Middle frontal gyrus (tissue), 1 donor: ENCODE data around the gene XIRP2.
"Not testable (repeated sequence)": the region's sequence is repeated elsewhere in the genome, so short reads cannot be mapped to it uniquely, and the experiment has no call there.

ENCODE experiments used
- DNase-seq: peaks from one replicate; pipeline ENCODE4 v3.0.0-alpha.2; 2015; ENCODE audit warnings: low spot score; ENCODE audit errors: extremely low spot score

XIRP2 gene

DNA sequence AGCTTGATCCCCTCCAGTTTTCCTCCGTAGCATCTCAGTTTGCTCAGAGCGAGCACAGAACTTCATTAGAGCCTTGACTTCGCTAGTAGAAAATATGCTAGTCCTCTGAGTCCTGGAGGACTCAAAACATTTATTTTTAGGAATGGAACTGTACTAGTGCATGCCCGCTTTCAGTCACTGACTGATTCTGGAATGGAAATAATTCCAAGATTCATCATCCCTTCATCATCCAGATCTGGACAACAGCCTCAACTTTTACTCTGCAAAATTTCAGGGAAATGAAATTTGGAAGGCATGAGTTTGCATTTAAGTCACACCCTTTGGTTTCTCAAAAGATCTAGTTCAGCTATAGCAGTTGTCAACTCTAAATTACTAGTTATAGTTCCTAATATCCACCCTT lies 304.6 kb downstream of the XIRP2 start:
- DNase-seq, result no peak

DNA sequence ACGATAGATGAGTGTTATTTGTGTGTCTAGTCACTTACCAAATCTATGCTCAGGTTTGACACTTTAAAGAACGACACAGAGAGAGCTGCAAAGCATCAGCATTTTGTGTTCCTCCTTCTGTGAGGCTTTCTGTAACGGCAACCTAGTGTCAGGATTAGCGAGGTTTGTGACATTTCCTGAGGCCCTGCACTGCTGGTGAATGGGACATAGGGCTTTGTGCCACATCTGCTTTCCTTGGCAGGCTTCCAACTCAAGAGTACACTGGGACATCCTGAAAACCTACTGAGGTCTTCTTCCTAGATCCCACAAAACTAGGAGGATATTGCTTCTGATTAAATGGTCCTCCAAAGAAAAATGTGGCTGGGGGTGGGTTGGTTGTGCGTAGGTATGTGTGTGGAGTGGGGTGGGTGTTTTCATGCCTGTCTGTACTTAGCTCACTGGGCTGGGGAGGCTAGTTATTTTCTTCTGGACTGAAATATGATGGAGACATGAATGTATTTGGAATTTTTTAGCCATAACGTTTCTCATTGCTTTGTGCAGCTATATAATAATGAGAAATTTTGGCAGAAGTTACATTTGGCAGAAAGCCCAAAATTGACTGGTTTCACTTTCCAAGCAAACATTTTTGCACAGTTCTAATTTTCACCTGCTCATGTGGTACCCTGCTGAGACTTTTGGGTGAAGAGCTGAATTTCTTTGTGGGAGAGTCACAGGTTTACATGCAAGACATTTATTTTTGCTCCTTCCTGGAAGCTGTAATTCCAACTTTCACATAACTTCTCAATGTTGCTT lies 308.4 kb downstream of the XIRP2 start:
- DNase-seq, result no peak

DNA sequence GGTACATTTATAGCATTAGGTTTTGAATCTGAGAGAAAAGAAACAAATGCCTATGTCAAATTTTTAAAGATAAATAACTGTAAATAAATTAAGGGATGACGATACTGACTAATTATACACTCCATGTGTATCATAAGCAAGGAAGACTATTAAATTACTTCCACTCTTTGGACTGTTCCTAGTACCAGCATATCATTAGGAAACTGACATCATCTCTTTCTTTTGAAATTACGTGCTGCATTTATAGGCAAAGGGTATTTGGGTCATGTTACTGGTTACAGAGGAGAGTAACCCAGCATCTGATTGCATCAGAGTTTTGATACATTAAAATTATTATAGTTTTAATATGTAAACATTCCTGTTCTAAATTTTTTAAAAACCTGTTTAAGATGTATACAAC lies 309.7 kb downstream of the XIRP2 start:
- no peak for DNase-seq

DNA sequence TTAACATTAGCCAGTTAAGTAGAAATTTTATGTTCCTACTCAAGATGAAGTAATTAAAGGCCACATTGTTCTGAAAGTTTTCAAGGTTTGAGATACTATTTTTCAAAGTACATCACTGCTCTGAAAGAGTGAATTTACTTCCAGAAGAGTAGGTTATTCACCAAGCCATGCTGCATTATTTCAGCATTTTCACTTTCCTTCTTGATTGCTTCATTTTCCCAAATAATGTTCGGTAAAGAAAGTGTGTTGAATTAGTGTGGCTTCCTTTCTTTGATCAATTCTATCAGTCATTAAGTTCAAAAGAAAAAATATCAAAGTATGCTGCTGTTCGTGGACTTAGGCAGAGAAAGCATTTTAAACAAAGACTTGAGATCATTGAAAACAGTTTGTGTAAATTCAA lies 310.3 kb downstream of the XIRP2 start:
- DNase-seq, result no peak

DNA sequence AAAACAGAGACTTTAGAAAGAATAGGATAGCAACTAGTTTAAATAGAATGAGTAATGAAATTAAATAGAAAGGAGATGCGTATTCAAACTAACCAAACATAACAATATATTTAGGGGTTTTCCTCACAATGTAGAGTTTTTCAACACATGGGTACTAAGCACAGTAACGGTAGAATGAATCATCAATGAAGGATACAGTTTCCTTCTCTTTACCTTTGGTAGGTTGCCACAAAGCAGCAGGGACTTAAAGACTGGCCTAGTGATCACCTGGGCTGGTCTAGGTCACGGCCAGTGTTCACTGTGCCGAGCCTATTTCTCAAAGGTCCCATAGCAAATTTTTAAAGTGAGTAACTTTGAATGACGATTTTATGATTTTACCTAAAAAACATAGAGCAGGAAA lies 311.7 kb downstream of the XIRP2 start:
- no peak for DNase-seq

DNA sequence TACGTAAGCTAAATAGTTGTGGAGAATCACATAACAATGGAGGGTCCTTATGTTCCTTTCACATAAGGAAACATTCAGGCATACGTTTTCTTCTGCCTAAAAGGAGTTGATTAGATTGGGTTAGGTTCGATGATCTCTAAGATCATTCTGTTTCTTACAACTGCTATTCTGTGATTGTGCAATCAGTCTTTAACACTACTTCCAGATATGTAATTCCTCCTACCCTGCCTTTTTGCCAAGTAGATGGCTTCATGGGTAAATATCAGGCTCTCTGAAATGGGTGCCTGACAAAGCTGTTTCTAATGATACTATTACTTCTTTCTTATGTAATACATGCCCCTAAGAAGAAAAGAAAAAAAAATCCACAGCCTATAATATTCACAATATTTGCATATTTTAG lies 321.5 kb downstream of the XIRP2 start:
- DNase-seq, result no peak

DNA sequence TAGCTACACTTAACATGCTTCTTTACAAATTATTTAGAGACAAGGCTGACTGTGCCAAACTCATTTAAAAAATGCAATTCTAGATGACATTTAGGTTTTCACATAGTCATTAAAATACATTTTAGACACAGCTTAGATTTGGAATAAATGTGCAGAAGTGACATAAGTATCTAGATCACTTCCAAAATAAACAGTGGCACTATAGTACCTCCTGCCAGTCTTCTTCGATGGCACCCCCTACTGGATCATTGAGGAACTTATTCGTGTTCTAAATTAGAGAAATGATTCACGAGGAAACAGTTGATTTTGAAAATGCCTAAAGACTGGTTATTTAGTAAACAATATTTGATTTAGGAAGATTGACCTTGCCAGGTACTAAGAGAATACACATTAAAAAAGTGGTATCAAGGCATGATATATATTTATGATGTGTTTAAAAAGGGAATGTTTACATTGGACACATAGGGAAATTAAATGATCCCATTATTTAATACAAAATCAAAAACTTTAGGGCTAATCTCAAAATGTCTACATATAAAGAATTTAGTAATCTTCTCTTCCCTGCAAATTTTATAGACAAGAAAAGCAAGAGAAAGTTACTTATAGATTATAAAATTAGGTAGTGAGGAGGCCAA lies 323.9 kb downstream of the XIRP2 start:
- peak; percentile 21 for DNase-seq

DNA sequence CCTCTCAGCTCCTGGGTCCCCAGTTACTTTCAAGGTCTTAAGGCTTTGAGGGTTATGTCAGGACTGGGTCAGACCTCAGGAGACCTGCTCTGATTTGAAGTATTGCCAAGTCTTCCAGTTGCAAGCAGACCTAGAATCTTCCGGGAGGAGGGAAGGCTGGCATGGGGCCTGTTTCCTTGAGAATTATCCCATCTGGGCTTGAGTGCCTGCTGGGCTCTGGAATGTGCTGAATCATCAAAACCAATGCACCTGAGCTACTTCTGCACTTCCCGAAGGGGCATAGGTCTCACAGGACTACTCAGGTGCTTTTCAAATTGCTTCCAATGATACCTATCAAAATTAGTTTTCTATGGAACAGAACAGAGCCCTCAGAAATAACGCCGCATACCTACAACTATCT lies 327.3 kb downstream of the XIRP2 start:
- no peak for DNase-seq

DNA sequence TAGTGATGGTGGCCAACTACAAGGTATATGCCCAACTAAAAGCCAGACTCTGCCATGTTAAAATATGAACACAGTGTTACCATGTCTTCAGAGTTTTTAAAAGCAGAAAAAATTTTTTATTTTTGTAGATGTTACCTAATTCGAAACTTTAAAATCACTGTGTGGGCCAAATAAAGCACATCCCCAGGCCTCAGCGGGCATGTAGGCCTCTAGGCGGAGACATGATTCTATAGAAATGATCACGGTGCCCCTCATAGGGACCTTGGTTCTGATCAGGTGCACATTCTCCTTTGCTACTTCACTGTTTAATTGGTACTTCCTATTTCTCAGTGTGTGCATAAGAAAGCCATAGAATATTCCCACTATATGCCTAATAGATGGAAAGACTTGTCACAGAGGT lies 349.2 kb downstream of the XIRP2 start:
- no peak for DNase-seq

DNA sequence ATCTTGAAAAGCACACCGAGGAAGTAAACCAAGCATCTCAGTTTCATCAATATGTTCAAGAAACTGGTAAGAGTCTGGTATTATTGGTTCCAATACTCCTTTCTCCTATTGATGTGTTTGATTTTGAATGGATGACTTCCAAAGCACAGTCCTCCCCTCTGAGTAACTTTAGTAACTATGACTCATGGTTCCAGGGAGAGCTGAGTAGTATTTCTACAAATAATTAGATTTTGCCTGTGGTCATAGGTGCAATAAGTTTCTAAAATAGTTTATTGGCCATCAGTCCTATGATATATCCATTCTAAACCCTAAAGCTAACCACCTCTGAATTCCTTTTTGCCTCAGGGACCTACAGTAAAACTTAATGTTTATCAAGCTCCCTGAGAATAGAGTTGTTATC lies 352.4 kb downstream of the XIRP2 start:
- no peak for DNase-seq

DNA sequence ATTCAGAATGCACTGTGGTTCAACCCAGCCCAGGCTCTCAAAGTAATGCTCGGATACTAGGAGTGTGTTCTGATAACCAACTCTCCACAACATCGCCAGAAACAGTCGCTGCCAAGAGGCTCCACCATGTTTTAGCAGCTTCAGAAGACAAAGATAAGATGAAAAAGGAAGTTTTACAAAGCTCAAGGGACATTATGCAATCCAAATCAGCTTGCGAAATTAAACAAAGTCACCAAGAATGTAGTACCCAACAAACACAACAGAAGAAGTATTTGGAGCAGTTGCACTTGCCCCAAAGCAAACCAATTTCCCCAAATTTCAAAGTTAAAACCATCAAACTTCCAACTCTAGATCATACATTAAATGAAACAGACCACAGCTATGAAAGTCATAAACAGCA lies 360.9 kb downstream of the XIRP2 start:
- DNase-seq, result no peak

DNA sequence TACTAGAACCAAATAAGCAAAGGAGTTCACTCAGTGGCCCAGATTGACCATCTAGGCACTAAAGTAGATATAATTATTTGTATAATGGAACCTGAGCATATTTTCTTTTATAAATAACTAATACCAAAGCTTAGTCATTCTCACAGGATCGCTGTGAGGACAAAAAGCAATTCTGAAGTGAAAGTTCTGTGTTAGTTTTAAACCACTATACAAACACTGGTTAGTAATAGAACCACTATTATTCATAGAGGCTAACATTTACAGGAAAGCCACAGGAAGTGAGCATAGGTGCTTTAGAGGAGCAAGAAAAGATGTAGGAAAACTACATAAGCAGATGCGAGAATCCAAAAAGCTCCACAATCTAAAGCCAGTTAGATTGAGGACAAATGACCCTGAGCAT lies 364.7 kb downstream of the XIRP2 start:
- no peak for DNase-seq

DNA sequence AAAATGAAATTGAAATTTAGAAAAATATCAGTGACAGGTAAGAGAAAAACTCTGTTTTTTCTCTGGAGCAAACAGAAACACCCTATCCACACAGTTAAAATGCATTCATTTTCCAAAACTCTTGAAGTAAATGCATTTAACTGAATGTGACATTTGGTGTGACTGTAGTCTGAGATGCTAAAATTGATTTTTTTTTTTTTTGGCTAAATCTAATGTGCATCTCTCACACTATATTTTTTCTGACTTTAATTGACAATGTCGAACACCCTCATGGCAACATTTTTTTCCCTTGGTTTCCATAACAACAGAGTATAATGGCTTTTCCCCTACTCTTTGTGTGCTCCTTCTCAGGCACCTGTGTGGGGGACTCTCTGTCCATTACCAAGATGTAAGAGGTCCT lies 366.4 kb downstream of the XIRP2 start:
- DNase-seq, result no peak

DNA sequence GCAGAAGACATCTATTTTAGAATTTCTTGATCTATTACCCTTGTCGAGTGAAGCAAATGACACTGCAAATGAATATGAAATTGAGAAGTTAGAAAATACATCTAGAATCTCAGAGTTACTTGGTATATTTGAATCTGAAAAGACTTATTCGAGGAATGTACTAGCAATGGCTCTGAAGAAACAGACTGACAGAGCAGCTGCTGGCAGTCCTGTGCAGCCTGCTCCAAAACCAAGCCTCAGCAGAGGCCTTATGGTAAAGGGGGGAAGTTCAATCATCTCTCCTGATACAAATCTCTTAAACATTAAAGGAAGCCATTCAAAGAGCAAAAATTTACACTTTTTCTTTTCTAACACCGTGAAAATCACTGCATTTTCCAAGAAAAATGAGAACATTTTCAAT lies 370.4 kb downstream of the XIRP2 start:
- DNase-seq, result no peak

DNA sequence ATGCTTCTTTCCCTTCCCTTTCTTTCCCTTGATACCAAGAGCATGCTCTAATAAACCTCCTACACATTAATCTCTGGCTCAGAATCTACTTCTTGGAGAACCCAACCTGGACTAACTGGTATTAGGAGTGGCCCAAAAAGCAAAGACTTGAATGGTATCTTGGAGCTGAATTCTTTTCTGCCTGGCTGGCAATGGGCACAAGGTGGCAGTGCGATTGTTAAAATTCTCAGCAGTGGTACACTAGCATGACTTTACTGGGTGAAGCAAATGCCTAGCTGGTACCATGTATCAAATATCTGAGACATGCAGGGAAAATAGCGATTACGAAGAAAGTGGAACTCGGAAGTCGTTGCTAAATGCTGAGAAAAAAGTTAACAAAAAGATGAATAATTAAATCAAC lies 376.1 kb downstream of the XIRP2 start:
- peak; percentile 29 for DNase-seq

DNA sequence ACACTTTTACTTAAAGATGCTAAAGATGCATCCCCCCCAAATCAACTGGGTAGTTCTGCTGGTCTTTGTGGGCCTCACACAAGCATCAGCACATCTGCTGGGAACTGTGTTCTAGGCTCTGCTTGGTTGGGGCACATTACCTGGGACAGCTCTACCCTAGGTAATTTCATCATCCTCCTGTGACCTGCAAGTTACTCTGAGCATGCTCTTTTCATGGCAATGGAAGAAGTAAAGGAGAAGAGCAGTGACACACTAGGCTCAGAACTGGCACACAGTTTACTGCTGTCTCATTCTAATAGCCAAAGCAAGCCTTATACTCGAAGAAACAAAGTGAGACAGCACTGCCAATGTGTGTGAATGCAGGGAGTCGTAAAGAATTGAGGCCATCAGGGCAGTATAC lies 376.7 kb downstream of the XIRP2 start:
- no peak for DNase-seq

DNA sequence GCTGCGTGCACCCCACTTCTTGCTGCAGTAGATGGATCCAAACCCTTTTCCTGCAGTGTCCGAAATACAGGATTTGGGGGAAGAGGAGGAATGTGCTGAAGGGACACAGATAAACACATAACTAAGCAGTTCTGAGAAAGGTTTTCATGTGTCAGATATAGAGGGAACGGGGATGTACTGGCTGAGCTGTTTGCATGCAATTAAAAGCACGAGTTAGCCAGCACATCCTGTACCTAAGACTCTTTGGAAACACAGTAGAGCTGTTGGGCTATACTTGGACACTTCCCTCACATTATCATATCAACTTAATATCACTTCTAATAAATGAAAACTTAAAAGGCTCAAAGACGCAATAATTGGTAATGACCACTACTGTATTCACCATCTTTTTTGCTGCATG lies 377.4 kb downstream of the XIRP2 start:
- DNase-seq, result no peak

DNA sequence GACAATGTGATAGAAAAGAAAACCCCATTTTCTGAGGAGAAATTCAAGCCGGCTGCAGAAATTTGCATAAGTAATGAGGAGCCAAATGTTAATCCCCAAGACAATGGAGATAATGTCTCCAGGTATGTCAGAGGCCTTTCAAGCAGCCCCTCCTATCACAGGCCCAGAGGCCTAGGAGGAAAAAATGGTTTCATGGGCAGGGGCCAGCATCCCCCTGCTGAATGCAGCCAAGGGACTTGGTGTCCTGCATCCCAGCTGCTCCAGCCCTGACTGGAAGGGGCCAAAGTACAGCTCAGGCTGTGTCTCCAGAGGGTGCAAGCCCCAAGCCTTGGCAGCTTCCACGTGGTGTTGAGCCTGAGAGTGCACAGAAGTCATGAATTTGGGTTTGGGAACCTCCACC lies 380.0 kb downstream of the XIRP2 start:
- not testable (repeated sequence) for DNase-seq

DNA sequence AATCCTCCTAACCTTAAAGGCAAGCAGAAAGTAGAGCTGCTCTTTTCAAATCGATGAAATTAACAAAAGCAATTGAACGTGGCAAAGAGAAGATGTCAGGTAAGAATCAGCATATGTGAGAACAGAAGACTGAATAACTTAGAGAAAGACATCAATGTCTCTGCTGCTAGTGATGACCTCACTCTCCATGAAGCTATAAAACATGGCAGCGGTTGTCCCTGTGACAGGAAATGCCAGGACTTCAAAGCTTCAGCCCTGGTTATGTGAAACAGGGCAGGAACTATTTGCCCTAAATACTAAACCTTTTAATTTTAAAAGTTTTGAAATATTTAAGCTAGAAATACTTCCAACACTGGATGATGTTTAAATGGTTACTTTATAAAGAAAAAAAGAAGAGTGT lies 383.7 kb downstream of the XIRP2 start:
- no peak for DNase-seq

DNA sequence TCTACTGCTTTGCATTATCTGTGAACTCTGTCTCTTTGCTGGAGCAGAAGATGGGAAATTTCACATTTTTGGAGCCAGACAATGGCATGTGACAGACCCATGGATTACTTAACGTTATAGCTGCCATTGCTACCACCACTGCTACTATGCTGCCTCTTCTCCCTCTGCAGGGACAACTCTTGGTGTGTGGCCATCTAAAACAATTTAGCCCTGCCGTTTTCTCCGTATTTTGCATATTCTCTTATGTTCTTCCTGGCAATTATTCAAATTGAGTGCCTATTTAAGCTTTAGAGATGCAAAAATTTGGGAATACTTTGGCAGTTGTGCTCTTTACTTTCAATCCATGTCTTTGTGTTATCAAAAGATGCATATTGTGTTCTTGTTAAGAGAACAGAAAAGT lies 386.8 kb downstream of the XIRP2 start:
- no peak for DNase-seq

DNA sequence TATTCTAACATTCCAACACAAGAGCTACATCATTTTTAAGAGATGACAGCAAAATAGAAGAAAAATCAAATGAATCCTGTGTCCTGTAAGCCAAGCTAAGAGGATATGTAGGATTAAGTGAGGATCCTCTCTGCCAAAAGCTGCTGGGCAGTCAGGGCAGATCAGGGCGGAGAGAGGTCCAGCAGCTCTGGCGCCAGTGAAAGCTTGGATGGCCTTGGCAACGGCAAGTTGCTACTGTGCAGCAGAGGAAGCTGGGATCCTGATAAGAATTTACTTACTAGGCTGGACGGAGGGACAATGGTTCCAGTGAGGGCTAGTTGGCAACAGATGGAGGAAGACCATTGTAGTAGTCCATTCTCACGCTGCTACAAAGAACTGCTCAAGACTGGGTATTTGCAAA lies 391.5 kb downstream of the XIRP2 start:
- DNase-seq, result no peak

DNA sequence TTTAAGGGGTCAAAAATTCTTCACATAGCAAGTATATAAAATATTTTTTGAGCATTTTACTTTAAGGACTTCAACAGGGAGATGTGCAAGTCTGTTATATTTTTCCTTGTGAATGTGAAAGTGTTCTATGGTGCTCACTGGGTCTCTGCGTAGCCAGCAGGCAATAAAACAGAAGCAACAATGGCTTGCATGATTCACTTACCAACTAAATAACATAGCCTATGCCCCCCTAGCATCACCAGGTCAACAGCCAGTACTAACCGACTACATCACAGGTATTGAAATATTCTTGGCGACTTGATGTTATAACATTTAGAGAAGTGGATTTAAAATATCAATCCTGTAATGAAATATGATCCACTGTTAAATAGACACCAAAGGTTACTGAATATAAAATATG lies 398.9 kb downstream of the XIRP2 start:
- DNase-seq, result no peak

DNA sequence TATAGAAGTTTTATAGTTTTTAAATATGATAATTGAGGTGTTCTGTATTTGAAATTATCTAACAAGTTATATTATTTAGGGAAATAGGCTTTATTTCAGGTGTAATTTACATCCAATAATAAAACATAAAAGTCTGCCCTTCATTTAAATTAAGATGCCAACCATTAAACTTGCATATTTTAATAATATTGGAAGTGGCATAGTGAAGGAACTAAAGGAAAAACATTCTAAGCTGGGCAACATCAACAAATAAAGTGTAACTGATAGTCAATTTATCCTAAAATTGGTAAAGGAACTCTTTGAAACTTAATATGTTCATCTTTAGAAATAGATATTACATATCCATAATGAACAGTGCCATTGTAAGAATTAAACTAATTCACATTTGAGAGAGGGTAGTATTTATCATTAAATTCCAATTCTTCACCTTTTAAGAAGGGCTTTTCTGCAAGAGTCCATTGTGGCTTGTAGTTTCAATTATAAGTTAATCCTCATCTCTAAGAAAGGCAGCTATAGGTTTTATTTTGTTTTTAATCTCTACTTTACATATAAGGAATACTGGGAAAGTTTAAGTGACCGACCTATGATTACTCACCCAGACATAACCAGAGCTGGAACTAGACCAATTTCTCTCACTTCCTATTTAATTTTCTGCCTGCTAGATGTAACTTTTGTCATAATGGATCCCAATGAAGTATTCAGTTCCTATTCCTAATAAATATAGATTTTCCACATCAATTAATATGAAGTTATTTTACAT lies 401.6 kb downstream of the XIRP2 start:
- DNase-seq, result no peak
